ENCODE results near the gene OXCT1. TPM values are rescaled to one million over a fixed set of nuclear protein-coding genes. Genes with fewer than 3 reads are reported as not detected.
A peak's percentile ranks its signal among the peaks of the same experiment; 100 is the strongest.

The OXCT1 gene
- total and polyA plus RNA-seq, 9 of the 15 experiments (the other 6 are each of a cell fraction or from before 2014, with no cell fraction given) = 24.7 to 61.2 (median 41.9) TPM

DNA sequence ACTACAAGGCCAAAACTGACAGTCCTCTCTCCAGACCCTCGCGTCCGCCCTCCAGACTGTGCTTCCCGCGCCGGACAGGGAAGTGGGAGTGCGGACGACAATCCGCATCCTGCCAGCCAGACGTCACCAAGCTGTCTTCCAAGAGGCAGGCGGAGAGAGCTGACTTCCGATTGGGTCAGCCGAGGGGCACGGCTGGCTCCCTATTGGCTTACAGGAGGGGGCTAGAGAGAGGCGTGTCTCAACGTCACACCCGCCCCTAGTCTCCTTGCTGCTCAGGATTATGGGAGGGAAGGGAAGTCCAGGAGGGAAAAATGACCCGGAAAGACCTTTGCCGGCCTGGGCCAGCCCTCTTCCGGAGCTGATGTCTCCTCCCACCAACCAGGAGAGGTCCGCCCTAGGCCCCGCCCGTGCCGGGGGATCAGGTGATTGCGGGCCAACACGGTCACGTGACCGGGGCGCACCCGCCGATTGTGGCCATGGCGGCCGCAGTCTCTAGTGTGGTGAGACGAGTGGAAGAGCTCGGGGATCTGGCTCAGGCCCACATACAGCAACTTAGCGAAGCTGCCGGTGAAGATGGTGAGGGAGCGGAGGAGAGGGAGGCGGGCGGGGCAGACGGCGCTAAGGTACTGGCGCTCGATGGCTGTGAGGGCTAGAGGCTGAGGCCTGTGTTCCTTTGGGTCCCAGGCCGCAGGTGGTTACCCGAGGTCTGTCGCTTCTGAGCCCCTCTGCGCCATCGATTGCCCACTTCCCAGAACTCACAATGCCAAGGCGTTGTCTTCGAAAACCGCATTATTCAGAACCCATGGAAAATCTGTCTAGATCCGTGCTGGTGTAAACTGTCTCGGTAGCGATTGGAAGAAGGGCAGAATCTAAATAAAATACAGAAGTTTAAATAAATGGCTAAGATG lies 33.9 kb upstream of the OXCT1 start, which contains the start of gene RIMOC1 (continued):
- TF ChIP-seq, protein P1, sequence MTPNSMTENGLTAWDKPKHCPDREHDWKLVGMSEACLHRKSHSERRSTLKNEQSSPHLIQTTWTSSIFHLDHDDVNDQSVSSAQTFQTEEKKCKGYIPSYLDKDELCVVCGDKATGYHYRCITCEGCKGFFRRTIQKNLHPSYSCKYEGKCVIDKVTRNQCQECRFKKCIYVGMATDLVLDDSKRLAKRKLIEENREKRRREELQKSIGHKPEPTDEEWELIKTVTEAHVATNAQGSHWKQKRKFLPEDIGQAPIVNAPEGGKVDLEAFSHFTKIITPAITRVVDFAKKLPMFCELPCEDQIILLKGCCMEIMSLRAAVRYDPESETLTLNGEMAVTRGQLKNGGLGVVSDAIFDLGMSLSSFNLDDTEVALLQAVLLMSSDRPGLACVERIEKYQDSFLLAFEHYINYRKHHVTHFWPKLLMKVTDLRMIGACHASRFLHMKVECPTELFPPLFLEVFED (CRISPR knock-in tag; conservative IDR thresholded peaks at IDR 0.05) = 0 out of 2 replicates have a peak, but pooled peaks have one; percentile 76
- TF ChIP-seq ELF1 (tag; IDR thresholded peaks at IDR 0.05) (peak; percentile 95), NONO (IDR thresholded peaks at IDR 0.05; ENCODE audit: low read depth in 2 of 2, low read length in 1 of 2) (no peak), ZNF766 (CRISPR knock-in tag; conservative IDR thresholded peaks at IDR 0.05) (no peak), TCF3 (CRISPR knock-in tag; IDR thresholded peaks at IDR 0.05) (no peak), FOXA1 (IDR thresholded peaks at IDR 0.05; ENCODE audit: borderline replicate concordance) (no peak), TARDBP (IDR thresholded peaks at IDR 0.05) (no peak), ETV1 (tag; conservative IDR thresholded peaks at IDR 0.05; ENCODE audit: low read depth) (peak; percentile 78), BACH1 (tag; IDR thresholded peaks at IDR 0.05) (no peak), E2F3 (CRISPR knock-in tag; IDR thresholded peaks at IDR 0.05) (peak; percentile 89), CC2D1A (IDR thresholded peaks at IDR 0.05) (peak; percentile 72; the same call in 1 of the 2 replicates), GABPA (tag; conservative IDR thresholded peaks at IDR 0.05; ENCODE audit: low read depth) (peak; percentile 95), RUNX1 (IDR thresholded peaks at IDR 0.05; ENCODE audit: low read depth) (no peak), PHF8 (IDR thresholded peaks at IDR 0.05; ENCODE audit: borderline replicate concordance, low read length) (peak; percentile 99), RB1 (IDR thresholded peaks at IDR 0.05; ENCODE audit: low read depth) (peak; percentile 87)
- TF ChIP-seq, protein P2, sequence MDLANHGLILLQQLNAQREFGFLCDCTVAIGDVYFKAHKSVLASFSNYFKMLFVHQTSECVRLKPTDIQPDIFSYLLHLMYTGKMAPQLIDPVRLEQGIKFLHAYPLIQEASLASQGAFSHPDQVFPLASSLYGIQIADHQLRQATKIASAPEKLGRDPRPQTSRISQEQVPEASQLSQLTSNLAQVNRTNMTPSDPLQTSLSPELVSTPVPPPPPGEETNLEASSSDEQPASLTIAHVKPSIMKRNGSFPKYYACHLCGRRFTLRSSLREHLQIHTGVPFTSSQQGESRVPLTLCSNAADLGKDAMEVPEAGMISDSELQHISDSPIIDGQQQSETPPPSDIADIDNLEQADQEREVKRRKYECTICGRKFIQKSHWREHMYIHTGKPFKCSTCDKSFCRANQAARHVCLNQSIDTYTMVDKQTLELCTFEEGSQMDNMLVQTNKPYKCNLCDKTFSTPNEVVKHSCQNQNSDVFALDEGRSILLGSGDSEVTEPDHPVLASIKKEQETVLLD (IDR thresholded peaks at IDR 0.05) = peak; percentile 45; the same call in 1 of the 2 replicates
- TF ChIP-seq, protein P3, sequence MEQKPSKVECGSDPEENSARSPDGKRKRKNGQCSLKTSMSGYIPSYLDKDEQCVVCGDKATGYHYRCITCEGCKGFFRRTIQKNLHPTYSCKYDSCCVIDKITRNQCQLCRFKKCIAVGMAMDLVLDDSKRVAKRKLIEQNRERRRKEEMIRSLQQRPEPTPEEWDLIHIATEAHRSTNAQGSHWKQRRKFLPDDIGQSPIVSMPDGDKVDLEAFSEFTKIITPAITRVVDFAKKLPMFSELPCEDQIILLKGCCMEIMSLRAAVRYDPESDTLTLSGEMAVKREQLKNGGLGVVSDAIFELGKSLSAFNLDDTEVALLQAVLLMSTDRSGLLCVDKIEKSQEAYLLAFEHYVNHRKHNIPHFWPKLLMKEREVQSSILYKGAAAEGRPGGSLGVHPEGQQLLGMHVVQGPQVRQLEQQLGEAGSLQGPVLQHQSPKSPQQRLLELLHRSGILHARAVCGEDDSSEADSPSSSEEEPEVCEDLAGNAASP (IDR thresholded peaks at IDR 0.05) = no peak
- TF ChIP-seq, protein P4, sequence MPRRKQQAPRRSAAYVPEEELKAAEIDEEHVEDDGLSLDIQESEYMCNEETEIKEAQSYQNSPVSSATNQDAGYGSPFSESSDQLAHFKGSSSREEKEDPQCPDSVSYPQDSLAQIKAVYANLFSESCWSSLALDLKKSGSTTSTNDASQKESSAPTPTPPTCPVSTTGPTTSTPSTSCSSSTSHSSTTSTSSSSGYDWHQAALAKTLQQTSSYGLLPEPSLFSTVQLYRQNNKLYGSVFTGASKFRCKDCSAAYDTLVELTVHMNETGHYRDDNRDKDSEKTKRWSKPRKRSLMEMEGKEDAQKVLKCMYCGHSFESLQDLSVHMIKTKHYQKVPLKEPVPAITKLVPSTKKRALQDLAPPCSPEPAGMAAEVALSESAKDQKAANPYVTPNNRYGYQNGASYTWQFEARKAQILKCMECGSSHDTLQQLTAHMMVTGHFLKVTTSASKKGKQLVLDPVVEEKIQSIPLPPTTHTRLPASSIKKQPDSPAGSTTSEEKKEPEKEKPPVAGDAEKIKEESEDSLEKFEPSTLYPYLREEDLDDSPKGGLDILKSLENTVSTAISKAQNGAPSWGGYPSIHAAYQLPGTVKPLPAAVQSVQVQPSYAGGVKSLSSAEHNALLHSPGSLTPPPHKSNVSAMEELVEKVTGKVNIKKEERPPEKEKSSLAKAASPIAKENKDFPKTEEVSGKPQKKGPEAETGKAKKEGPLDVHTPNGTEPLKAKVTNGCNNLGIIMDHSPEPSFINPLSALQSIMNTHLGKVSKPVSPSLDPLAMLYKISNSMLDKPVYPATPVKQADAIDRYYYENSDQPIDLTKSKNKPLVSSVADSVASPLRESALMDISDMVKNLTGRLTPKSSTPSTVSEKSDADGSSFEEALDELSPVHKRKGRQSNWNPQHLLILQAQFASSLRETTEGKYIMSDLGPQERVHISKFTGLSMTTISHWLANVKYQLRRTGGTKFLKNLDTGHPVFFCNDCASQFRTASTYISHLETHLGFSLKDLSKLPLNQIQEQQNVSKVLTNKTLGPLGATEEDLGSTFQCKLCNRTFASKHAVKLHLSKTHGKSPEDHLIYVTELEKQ (CRISPR knock-in tag; IDR thresholded peaks at IDR 0.05) = peak; percentile 36; the same call in 1 of the 2 replicates

Measured in K562 (cell line).